Transverse colon (tissue), 4 donors: ENCODE data around the gene FMNL2.

ENCODE experiments used
- POLR2AphosphoS5 ChIP-seq, 3 donors: sonication (generic); formaldehyde crosslinking; IDR thresholded peaks; one replicate each; pipeline ENCODE4 v1.6.1; 2016; ENCODE audit warnings: antibody characterized with exemption in 3 of 3
- TF ChIP-seq, protein P1 (sequence below), 5 experiments: fragments of 200-600 bp in 3 of 5; fragments of 450-650 bp in 2 of 5; sonication (generic) in 3 of 5; IDR thresholded peaks; 1 replicate in 2 of 5; 2 replicates in 3 of 5; pipeline ENCODE4 v1.5.1; 2016 to 2017; ENCODE audit warnings: antibody characterized with exemption in 5 of 5, inconsistent platforms in 3 of 5, mild to moderate bottlenecking in 2 of 5, moderate library complexity in 1 of 5

DNA sequence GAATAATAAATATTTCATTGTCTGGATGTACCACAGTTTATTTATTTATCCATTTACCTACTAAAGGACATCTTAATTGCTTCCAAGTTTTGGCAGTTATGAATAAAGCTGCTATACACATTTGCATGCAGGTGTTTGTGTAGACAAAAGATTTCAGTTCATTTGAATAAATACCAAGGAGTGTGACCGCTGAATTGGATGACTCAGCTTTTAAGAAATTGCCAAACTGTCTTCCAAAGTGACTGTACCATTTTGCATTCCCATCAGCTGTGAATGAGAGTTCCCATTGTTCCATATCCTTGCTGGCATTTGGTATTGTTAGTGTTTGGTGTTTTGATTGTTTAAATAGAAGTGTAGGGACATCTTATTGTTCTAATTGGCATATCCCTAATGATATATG is 36.2 kb upstream of the FMNL2 start:
- TF ChIP-seq, protein P1, sequence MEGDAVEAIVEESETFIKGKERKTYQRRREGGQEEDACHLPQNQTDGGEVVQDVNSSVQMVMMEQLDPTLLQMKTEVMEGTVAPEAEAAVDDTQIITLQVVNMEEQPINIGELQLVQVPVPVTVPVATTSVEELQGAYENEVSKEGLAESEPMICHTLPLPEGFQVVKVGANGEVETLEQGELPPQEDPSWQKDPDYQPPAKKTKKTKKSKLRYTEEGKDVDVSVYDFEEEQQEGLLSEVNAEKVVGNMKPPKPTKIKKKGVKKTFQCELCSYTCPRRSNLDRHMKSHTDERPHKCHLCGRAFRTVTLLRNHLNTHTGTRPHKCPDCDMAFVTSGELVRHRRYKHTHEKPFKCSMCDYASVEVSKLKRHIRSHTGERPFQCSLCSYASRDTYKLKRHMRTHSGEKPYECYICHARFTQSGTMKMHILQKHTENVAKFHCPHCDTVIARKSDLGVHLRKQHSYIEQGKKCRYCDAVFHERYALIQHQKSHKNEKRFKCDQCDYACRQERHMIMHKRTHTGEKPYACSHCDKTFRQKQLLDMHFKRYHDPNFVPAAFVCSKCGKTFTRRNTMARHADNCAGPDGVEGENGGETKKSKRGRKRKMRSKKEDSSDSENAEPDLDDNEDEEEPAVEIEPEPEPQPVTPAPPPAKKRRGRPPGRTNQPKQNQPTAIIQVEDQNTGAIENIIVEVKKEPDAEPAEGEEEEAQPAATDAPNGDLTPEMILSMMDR (IDR thresholded peaks at IDR 0.05), result no peak
- TF ChIP-seq POLR2AphosphoS5 (IDR thresholded peaks at IDR 0.05), result no peak
